Adipocyte (in vitro differentiated cells): Measurements from ENCODE around the gene SLC5A11.

Experiments used
- DNase-seq: peaks from one replicate; pipeline ENCODE4 v3.0.0-alpha.2; 2015; ENCODE audit warnings: low read depth
- H3K27me3 ChIP-seq: replicated peaks from 2 replicates; pipeline ENCODE4 v1.7.0; 2013; ENCODE audit warnings: mild to moderate bottlenecking, low read length, moderate library complexity; ENCODE audit not compliant: control insufficient read depth, insufficient read depth
- H3K36me3 ChIP-seq: 2 replicates; pipeline ENCODE4 v1.7.0; 2013; ENCODE audit warnings: low read length, mild to moderate bottlenecking, moderate library complexity; ENCODE audit not compliant: control insufficient read depth, insufficient read depth, severe bottlenecking
- H3K4me1 ChIP-seq: 2 replicates; pipeline ENCODE4 v1.7.0; 2013; ENCODE audit warnings: mild to moderate bottlenecking, low read length, moderate library complexity; ENCODE audit not compliant: control insufficient read depth, insufficient read depth
- H3K4me3 ChIP-seq: 2 replicates; pipeline ENCODE4 v1.7.0; 2013; ENCODE audit warnings: mild to moderate bottlenecking, low read length, moderate library complexity
- H3K9ac ChIP-seq: 2 replicates; pipeline ENCODE4 v1.7.0; 2013; ENCODE audit warnings: mild to moderate bottlenecking, low read length, moderate library complexity
- H3K9me3 ChIP-seq: 2 replicates; pipeline ENCODE4 v1.7.0; 2013; ENCODE audit warnings: mild to moderate bottlenecking, low read length, moderate library complexity; ENCODE audit not compliant: control insufficient read depth

The SLC5A11 gene

DNA sequence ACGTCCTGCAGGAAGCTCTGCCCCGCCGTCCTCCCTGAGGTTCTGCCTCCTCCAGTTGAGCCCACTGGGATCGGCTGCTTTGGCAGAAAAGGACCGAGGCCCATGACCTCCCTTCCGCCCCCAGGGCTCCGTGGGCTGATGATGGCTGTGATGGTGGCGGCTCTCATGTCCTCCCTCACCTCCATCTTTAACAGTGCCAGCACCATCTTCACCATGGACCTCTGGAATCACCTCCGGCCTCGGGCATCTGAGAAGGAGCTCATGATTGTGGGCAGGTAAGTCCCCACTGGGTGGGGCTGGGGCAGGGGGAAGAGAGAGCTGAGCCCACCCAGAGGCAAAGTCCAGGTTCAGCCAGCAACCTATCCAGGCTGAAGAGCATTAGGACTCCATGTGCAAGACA lies 61.1 kb downstream of the SLC5A11 start:
- no peak for DNase-seq
- no peaks in the 10 kb centered on the region for H3K4me1 ChIP-seq
- no peak overlapping the region for H3K4me3 ChIP-seq
- no peaks in the 10 kb centered on the region for H3K36me3 ChIP-seq
- no peaks in the 10 kb centered on the region for H3K9me3 ChIP-seq
- H3K27me3 ChIP-seq, result peaks cover 4% of the 10 kb centered on the region
- H3K9ac ChIP-seq, result no peak overlapping the region

DNA sequence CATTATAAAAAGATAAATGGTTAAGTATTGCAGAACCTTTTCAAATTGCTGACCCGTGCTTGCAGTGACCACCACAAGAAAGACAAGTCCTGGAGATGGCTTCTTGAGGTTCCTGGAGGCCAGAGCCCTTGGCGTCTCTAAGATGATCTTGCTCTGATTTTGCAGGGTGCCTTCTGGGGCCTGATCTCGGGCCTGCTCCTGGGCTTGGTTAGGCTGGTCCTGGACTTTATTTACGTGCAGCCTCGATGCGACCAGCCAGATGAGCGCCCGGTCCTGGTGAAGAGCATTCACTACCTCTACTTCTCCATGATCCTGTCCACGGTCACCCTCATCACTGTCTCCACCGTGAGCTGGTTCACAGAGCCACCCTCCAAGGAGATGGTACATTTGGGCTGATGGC lies 63.0 kb downstream of the SLC5A11 start:
- Histone ChIP-seq H3K36me3 (no peaks in the 10 kb centered on the region), H3K4me3 (no peak overlapping the region), H3K4me1 (no peaks in the 10 kb centered on the region), H3K9ac (no peak overlapping the region), H3K27me3 (no peaks in the 10 kb centered on the region), H3K9me3 (no peaks in the 10 kb centered on the region)
- DNase-seq, result no peak

DNA sequence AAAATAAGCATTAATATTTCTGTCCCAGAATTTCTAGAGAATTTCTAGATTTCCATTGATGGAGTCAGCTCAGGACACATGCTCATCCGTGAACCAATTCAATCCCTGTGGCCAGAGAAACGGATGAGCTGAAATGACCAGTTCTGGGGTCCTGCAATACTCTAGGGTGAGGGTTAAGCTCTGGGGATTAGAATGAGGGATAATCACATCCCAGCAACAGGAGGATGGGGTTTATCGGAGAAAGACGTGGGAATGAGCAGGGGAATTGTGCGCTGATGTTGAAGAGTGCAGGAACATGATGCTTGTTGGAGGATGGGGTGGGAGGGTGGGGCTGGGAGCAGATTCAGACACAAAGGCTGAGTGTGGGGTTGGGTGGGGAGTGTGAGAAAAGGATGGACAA lies 64.1 kb downstream of the SLC5A11 start:
- no peaks in the 10 kb centered on the region for H3K27me3 ChIP-seq
- no peaks in the 10 kb centered on the region for H3K4me1 ChIP-seq
- no peak overlapping the region for H3K4me3 ChIP-seq
- no peak for DNase-seq
- no peak overlapping the region for H3K9ac ChIP-seq
- no peaks in the 10 kb centered on the region for H3K9me3 ChIP-seq
- H3K36me3 ChIP-seq, result no peaks in the 10 kb centered on the region

DNA sequence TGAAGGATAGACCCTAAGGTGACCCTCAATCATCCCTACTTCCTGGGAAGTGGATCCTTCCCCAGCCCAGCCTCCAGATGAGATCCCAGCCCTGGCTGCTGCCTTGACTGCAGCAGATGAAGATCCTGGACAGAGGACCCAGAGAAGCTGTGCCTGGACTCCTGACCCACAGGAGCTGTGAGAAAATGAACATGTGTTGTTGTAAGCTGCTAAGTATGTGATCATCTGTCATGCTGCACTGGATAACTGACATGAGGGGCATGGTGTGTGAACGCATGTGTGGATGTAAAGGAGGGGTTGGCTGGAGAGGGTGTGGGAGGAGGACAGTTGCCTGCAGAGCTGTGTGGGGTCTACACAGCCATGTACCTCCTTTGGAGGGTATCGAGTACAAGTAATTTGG lies 69.3 kb downstream of the SLC5A11 start:
- no peak overlapping the region for H3K9ac ChIP-seq
- no peaks in the 10 kb centered on the region for H3K27me3 ChIP-seq
- DNase-seq, result no peak
- H3K36me3 ChIP-seq, result peaks cover 24% of the 10 kb centered on the region
- H3K9me3 ChIP-seq, result no peaks in the 10 kb centered on the region
- H3K4me3 ChIP-seq, result no peak overlapping the region
- H3K4me1 ChIP-seq, result no peaks in the 10 kb centered on the region

DNA sequence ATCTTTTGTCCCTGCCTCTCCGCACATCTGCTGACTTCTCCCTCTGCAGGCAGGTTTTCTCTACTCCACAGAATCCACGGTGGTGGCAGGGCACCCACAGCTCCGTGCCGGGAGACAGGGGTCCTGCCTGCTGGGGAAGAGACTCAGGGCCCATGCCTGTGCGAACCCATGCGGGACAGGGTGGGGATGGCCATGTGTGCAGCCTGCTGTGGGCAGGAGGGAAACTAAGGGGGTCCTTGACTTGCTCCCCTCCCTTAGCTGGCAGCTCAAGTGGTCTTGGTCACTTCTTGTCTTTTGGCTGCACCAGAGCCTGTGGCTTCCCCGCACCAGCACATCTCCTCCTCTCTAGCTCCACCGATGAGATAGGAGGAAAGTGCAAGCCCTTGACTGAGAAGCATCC lies 69.8 kb downstream of the SLC5A11 start:
- DNase-seq, result no peak

DNA sequence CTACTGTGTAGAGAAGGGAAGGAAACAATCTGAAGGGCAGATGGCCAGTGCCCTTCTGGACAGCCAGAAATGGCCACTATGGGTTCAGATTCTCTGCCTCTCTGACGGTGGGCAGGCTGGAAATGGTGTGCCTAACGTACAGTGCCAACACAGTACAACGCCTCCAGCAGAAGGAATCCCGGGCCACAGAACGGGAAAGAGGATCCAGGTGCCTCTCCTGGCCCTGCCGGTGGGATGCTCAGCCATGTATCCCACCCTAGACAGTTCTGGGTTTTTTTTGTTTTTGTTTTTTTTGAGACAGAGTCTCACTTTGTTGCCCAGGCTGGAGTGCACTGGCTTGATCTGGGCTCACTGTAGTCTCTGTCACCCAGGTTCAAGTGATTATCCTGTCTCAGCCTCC lies 71.5 kb downstream of the SLC5A11 start:
- Histone ChIP-seq H3K9ac (no peak overlapping the region), H3K36me3 (peaks cover 45% of the 10 kb centered on the region), H3K27me3 (no peaks in the 10 kb centered on the region), H3K4me1 (no peaks in the 10 kb centered on the region), H3K9me3 (no peaks in the 10 kb centered on the region), H3K4me3 (no peak overlapping the region)
- DNase-seq, result no peak

More for the DNA sequence above, 69.8 kb downstream of the SLC5A11 start:
- Histone ChIP-seq H3K9ac (no peak overlapping the region), H3K36me3 (peaks cover 30% of the 10 kb centered on the region), H3K9me3 (no peaks in the 10 kb centered on the region), H3K4me1 (no peaks in the 10 kb centered on the region), H3K27me3 (no peaks in the 10 kb centered on the region), H3K4me3 (no peak overlapping the region)

DNA sequence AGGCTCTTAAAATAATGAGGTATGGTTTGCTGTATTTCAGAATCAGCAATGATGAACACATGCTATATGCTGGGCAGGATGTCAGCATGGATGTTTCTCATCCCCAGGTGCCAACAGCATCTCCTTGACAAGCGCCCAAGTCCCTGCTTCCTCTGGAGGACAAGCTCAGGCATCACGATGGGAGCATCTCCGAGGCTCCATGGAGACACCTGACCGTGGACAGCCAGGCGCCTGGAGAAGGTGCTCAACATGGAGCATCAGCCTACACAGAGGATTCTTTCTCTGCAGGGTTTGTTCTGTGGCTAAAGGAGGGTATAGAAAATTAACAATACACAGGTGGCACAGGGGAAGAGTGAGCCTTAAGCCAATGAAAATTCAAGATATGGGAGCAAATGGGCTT lies 72.1 kb downstream of the SLC5A11 start:
- no peak overlapping the region for H3K9ac ChIP-seq
- H3K4me1 ChIP-seq, result no peaks in the 10 kb centered on the region
- no peaks in the 10 kb centered on the region for H3K27me3 ChIP-seq
- DNase-seq, result no peak
- H3K36me3 ChIP-seq, result peaks cover 52% of the 10 kb centered on the region
- no peak overlapping the region for H3K4me3 ChIP-seq
- H3K9me3 ChIP-seq, result no peaks in the 10 kb centered on the region

DNA sequence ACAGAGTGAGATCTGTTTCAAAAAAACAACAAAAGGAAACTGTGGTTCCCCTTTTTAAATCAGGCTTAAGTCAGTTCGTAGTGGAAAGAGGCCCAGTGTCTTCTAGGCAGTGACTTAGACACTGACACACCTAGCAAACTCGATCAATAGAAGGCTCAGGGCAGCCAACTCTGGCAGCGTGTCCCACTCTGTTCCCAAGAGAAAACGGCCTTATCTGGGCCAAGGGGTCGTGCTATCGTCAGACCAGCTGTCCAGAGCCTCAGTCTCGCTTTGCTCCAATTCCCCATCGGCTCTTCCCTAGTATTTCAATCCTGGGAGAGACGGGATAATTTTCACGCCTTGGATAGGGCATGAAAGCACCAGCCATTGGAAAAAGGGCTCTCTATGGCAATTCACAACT lies 72.9 kb downstream of the SLC5A11 start:
- H3K4me1 ChIP-seq, result no peaks in the 10 kb centered on the region
- H3K36me3 ChIP-seq, result peaks cover 57% of the 10 kb centered on the region
- H3K9ac ChIP-seq, result no peak overlapping the region

DNA sequence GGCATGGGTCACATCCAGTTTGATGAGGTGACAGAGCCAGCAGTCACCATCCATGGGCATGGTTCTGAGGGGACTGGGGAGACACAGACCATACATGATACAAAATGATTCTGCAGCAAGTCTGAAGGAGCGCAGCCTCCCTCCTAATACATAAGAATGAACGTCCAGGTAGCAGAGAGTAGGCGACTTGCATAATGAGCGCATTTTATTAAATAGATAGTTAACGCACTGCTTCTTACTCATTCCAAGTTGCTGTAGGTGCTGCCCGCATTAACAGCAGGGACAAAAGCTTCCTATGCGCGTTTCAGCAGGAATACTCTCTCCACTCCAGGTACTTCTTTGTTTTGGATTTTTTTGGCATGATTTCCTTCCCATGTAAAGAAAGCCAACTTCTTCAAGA lies 73.8 kb downstream of the SLC5A11 start:
- no peak for DNase-seq
- Histone ChIP-seq H3K9ac (no peak overlapping the region), H3K27me3 (no peaks in the 10 kb centered on the region), H3K4me1 (no peaks in the 10 kb centered on the region), H3K36me3 (peaks cover 62% of the 10 kb centered on the region), H3K4me3 (no peak overlapping the region), H3K9me3 (no peaks in the 10 kb centered on the region)

More for the DNA sequence above, 72.9 kb downstream of the SLC5A11 start:
- Histone ChIP-seq H3K27me3 (no peaks in the 10 kb centered on the region), H3K9me3 (no peaks in the 10 kb centered on the region), H3K4me3 (no peak overlapping the region)
- no peak for DNase-seq

DNA sequence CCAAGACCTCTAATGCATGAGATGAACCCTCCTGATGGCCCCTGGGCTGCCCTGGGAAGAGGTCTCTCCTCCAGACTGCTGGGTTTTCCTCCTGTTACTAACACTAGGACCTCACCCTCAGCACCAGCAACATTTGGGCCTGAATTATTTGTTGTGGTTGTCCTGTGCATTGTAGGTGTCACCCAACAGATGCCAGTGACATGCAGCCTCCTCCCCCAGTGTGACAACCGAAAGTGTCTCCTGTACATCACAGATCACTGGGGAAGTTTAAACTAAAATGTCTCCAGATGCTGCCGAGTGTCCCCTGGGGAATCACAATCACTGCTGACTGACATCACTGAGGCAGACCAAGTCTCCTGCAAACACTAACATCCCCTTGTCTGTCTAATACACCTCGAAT lies 74.8 kb downstream of the SLC5A11 start:
- Histone ChIP-seq H3K4me1 (no peaks in the 10 kb centered on the region), H3K9me3 (no peaks in the 10 kb centered on the region), H3K4me3 (no peak overlapping the region), H3K9ac (no peak overlapping the region), H3K27me3 (no peaks in the 10 kb centered on the region), H3K36me3 (peaks cover 71% of the 10 kb centered on the region)
- DNase-seq, result no peak

DNA sequence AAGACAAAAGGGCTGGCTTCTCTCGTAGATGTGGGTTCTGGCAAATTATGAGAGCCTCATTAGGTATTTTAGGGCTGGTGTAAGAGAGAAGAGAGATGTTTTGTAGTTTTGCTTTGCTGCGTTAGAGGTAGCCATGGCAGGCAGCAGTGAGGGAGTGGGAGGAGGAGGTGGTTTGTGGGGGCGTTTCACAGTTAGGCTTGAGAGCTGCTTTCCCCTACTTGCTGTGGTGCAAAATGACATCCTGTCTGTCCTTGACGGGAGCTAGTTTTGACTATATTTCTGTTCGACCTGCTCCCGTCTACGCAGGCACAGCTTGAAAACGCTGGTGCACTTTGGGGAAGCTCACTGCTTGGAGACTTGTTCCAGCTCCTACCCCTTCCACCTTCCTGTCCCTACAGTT lies 75.5 kb downstream of the SLC5A11 start:
- Histone ChIP-seq H3K27me3 (no peaks in the 10 kb centered on the region), H3K4me3 (no peak overlapping the region), H3K4me1 (no peaks in the 10 kb centered on the region), H3K9me3 (no peaks in the 10 kb centered on the region), H3K9ac (no peak overlapping the region), H3K36me3 (peaks cover 73% of the 10 kb centered on the region)
- DNase-seq, result no peak

DNA sequence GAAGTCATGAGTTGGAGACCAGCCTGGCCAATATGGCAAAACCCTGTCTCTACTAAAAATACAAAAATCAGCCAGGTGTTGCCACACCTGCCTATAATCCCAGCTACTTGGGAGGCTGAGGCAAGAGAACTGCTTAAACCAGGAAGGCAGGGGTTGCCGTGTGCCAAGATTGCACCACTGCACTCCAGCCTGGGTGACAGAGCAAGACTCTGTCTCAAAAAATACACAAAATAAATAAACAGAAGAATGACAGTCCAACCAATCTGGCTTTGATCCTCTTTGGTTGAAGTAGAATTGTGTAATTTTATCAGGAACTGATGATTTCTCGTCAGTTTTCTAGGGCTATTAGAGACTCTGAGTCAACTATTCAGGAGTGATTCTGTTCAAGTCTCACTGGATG lies 79.4 kb downstream of the SLC5A11 start:
- DNase-seq, result no peak
- H3K9ac ChIP-seq, result no peak overlapping the region
- H3K36me3 ChIP-seq, result peaks cover 86% of the 10 kb centered on the region
- H3K9me3 ChIP-seq, result no peaks in the 10 kb centered on the region
- no peak overlapping the region for H3K4me3 ChIP-seq
- H3K27me3 ChIP-seq, result no peaks in the 10 kb centered on the region
- no peaks in the 10 kb centered on the region for H3K4me1 ChIP-seq
